Measurements from ENCODE around the gene CRIM1. TPM values are rescaled to one million over a fixed set of nuclear protein-coding genes. Genes with fewer than 3 reads are reported as not detected.

The CRIM1 gene
- total and polyA plus RNA-seq, 4 donors: 2.2 to 22.1 (median 9.6) TPM

DNA sequence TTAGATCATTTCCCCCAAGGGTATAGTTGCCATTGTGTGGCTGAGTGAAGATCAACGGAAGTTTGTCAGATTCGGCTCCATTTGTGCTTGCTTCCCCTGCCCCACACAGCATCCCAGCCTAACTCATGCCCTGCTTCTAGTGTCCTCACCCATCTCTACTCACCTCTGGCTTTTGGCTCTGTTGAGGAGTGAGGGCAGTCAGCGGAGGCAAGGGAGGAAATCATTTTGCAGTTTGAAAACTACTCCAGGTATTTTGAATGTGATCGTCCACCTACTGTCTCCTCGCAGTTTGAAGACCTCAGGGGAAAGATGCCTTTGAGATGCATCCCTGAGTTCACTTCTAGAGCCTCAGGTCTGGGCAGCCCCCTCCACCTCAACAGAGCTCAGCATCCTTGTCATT lies 126.1 kb downstream of the CRIM1 start:
- no peaks in the 10 kb centered on the region for H3K4me1 ChIP-seq (ENCODE audit: control insufficient read depth in 4 of 4, insufficient read depth in 4 of 4, low read length in 3 of 4)
- TF ChIP-seq TAF1 (conservative IDR thresholded peaks at IDR 0.05) (no peak), SP1 (IDR thresholded peaks at IDR 0.05) (no peak), HNF4A (conservative IDR thresholded peaks at IDR 0.05) (no peak), JUND (IDR thresholded peaks at IDR 0.05) (no peak), HNF4G (IDR thresholded peaks at IDR 0.05) (no peak), FOXA2 (IDR thresholded peaks at IDR 0.05) (no peak), RAD21 (IDR thresholded peaks at IDR 0.05) (no peak), GABPA (IDR thresholded peaks at IDR 0.05 in 1 of 2, conservative IDR thresholded peaks at IDR 0.05 in 1 of 2) (no peak), YY1 (IDR thresholded peaks at IDR 0.05) (no peak), RXRA (IDR thresholded peaks at IDR 0.05) (no peak), EGR1 (IDR thresholded peaks at IDR 0.05; ENCODE audit: low read depth in 2 of 2) (no peak)
- TF ChIP-seq, protein P1, sequence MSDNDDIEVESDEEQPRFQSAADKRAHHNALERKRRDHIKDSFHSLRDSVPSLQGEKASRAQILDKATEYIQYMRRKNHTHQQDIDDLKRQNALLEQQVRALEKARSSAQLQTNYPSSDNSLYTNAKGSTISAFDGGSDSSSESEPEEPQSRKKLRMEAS (IDR thresholded peaks at IDR 0.05): no peak
- TF ChIP-seq, protein P2, sequence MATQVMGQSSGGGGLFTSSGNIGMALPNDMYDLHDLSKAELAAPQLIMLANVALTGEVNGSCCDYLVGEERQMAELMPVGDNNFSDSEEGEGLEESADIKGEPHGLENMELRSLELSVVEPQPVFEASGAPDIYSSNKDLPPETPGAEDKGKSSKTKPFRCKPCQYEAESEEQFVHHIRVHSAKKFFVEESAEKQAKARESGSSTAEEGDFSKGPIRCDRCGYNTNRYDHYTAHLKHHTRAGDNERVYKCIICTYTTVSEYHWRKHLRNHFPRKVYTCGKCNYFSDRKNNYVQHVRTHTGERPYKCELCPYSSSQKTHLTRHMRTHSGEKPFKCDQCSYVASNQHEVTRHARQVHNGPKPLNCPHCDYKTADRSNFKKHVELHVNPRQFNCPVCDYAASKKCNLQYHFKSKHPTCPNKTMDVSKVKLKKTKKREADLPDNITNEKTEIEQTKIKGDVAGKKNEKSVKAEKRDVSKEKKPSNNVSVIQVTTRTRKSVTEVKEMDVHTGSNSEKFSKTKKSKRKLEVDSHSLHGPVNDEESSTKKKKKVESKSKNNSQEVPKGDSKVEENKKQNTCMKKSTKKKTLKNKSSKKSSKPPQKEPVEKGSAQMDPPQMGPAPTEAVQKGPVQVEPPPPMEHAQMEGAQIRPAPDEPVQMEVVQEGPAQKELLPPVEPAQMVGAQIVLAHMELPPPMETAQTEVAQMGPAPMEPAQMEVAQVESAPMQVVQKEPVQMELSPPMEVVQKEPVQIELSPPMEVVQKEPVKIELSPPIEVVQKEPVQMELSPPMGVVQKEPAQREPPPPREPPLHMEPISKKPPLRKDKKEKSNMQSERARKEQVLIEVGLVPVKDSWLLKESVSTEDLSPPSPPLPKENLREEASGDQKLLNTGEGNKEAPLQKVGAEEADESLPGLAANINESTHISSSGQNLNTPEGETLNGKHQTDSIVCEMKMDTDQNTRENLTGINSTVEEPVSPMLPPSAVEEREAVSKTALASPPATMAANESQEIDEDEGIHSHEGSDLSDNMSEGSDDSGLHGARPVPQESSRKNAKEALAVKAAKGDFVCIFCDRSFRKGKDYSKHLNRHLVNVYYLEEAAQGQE (IDR thresholded peaks at IDR 0.05): no peak
- TF ChIP-seq, protein P3, sequence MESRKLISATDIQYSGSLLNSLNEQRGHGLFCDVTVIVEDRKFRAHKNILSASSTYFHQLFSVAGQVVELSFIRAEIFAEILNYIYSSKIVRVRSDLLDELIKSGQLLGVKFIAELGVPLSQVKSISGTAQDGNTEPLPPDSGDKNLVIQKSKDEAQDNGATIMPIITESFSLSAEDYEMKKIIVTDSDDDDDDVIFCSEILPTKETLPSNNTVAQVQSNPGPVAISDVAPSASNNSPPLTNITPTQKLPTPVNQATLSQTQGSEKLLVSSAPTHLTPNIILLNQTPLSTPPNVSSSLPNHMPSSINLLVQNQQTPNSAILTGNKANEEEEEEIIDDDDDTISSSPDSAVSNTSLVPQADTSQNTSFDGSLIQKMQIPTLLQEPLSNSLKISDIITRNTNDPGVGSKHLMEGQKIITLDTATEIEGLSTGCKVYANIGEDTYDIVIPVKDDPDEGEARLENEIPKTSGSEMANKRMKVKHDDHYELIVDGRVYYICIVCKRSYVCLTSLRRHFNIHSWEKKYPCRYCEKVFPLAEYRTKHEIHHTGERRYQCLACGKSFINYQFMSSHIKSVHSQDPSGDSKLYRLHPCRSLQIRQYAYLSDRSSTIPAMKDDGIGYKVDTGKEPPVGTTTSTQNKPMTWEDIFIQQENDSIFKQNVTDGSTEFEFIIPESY (IDR thresholded peaks at IDR 0.05): no peak
- no peak overlapping the region for H3K9ac ChIP-seq (ENCODE audit: low read depth in 1 of 2, low read length in 2 of 2)
- H3K27me3 ChIP-seq (ENCODE audit: control insufficient read depth in 4 of 4, insufficient read depth in 4 of 4, low read length in 3 of 4): no peaks in the 10 kb centered on the region
- peaks cover 0 to 5% (median 0%) of the 10 kb centered on the region in 4 donors for H3K36me3 ChIP-seq (ENCODE audit: control insufficient read depth in 4 of 4, insufficient read depth in 3 of 4, low read depth in 1 of 4, low read length in 3 of 4)
- no peak overlapping the region for H3K4me3 ChIP-seq (ENCODE audit: low read depth in 1 of 3, low read length in 3 of 3)
- H3K27ac ChIP-seq (ENCODE audit: low read depth in 1 of 2, low read length in 2 of 2): no peak overlapping the region
- peaks cover 0 to 6% (median 2%) of the 10 kb centered on the region in 4 donors for H3K9me3 ChIP-seq (ENCODE audit: control insufficient read depth in 4 of 4, low read length in 3 of 4)
- 94% methylated on average over 5 of the region's 5 CpGs for WGBS
- DNase-seq (ENCODE audit: low spot score): no peak

DNA sequence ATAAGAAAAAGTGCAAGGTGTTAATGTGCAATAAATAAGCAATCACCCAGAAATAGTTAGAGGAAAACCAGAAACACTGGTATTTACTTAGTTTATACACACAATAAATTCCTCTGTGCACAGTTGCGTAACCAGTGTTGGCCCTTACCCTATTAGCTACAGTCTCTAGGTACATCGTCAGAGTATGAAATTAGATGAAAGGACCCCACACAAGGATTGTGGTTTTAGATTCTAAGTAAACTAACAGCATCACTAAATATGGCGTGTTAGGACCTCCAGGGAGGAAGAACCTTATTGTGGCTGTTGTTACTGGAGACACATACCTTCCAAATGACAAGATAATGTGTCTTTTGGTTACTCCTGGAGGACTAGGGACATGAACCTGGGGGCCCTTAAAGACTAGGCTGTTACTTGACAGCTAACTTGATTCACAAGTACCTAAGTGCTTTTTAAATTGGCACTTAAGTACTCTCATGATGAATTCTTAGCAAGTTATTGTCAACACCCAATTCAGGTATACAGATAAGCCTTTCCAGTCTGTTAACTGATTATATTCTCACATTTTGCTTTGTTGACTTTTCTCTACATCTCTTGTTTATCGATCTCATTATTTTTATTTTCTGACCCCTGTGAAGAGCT lies 127.1 kb downstream of the CRIM1 start:
- H3K36me3 ChIP-seq (ENCODE audit: control insufficient read depth in 4 of 4, insufficient read depth in 3 of 4, low read depth in 1 of 4, low read length in 3 of 4): peaks cover 0 to 5% (median 0%) of the 10 kb centered on the region in 4 donors
- 69% methylated on average over 4 of the region's 4 CpGs for WGBS
- no peak overlapping the region for H3K9ac ChIP-seq (ENCODE audit: low read depth in 1 of 2, low read length in 2 of 2)
- no peak overlapping the region for H3K4me3 ChIP-seq (ENCODE audit: low read depth in 1 of 3, low read length in 3 of 3)
- DNase-seq (ENCODE audit: low spot score): no peak
- no peak overlapping the region for H3K27ac ChIP-seq (ENCODE audit: low read depth in 1 of 2, low read length in 2 of 2)
- peaks cover 0 to 3% (median 0%) of the 10 kb centered on the region in 4 donors for H3K9me3 ChIP-seq (ENCODE audit: control insufficient read depth in 4 of 4, low read length in 3 of 4)
- H3K27me3 ChIP-seq (ENCODE audit: control insufficient read depth in 4 of 4, insufficient read depth in 4 of 4, low read length in 3 of 4): no peaks in the 10 kb centered on the region
- no peaks in the 10 kb centered on the region for H3K4me1 ChIP-seq (ENCODE audit: control insufficient read depth in 4 of 4, insufficient read depth in 4 of 4, low read length in 3 of 4)
- TF ChIP-seq FOXA2 (IDR thresholded peaks at IDR 0.05): no peak
- TF ChIP-seq HNF4G (IDR thresholded peaks at IDR 0.05): no peak
- TF ChIP-seq TAF1 (conservative IDR thresholded peaks at IDR 0.05): no peak
- TF ChIP-seq, protein P1 (IDR thresholded peaks at IDR 0.05): no peak
- TF ChIP-seq RAD21 (IDR thresholded peaks at IDR 0.05): no peak
- TF ChIP-seq, protein P4, sequence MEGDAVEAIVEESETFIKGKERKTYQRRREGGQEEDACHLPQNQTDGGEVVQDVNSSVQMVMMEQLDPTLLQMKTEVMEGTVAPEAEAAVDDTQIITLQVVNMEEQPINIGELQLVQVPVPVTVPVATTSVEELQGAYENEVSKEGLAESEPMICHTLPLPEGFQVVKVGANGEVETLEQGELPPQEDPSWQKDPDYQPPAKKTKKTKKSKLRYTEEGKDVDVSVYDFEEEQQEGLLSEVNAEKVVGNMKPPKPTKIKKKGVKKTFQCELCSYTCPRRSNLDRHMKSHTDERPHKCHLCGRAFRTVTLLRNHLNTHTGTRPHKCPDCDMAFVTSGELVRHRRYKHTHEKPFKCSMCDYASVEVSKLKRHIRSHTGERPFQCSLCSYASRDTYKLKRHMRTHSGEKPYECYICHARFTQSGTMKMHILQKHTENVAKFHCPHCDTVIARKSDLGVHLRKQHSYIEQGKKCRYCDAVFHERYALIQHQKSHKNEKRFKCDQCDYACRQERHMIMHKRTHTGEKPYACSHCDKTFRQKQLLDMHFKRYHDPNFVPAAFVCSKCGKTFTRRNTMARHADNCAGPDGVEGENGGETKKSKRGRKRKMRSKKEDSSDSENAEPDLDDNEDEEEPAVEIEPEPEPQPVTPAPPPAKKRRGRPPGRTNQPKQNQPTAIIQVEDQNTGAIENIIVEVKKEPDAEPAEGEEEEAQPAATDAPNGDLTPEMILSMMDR (IDR thresholded peaks at IDR 0.05; ENCODE audit: low read depth, low read length, missing input control): no peak
- no peak for TF ChIP-seq YY1 (IDR thresholded peaks at IDR 0.05)
- TF ChIP-seq EGR1 (IDR thresholded peaks at IDR 0.05; ENCODE audit: low read depth in 2 of 2): no peak
- TF ChIP-seq FOXA1 (IDR thresholded peaks at IDR 0.05): no peak
- TF ChIP-seq SP1 (IDR thresholded peaks at IDR 0.05): no peak
- TF ChIP-seq JUND (IDR thresholded peaks at IDR 0.05): no peak
- no peak for TF ChIP-seq RXRA (IDR thresholded peaks at IDR 0.05)
- TF ChIP-seq GABPA (IDR thresholded peaks at IDR 0.05 in 1 of 2, conservative IDR thresholded peaks at IDR 0.05 in 1 of 2): no peak
- no peak for TF ChIP-seq NR2F2 (IDR thresholded peaks at IDR 0.05)
- TF ChIP-seq, protein P5, sequence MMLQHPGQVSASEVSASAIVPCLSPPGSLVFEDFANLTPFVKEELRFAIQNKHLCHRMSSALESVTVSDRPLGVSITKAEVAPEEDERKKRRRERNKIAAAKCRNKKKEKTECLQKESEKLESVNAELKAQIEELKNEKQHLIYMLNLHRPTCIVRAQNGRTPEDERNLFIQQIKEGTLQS (IDR thresholded peaks at IDR 0.05): no peak
- TF ChIP-seq, protein P2 (IDR thresholded peaks at IDR 0.05): no peak
